ENCODE measurements around the gene MCOLN2.
A peak's percentile ranks its signal among the peaks of the same experiment; 100 is the strongest.

The MCOLN2 gene

GRCh38 chr1:84892705-84893618 is 104.0 kb downstream of the MCOLN2 start, which contains the start of gene LPAR3 (continued):
- TF ChIP-seq INSM2 (tag by site-specific recombination; IDR thresholded peaks at IDR 0.05) (0 out of 2 replicates have a peak, but pooled peaks have one; percentile 9), ZNF112 (tag by site-specific recombination; IDR thresholded peaks at IDR 0.05) (no peak), ZNF341 (tag by site-specific recombination; IDR thresholded peaks at IDR 0.05; ENCODE audit: low read depth) (peak; percentile 93), ZNF600 (tag by site-specific recombination; IDR thresholded peaks at IDR 0.05) (peak; percentile 87), GLIS1 (tag by site-specific recombination; IDR thresholded peaks at IDR 0.05) (peak; percentile 93), ZNF830 (tag by site-specific recombination; IDR thresholded peaks at IDR 0.05; ENCODE audit: low read depth) (no peak), ZBTB20 (tag by site-specific recombination; IDR thresholded peaks at IDR 0.05) (peak; percentile 82; the same call in 1 of the 2 replicates), YY2 (tag by site-specific recombination; IDR thresholded peaks at IDR 0.05) (no peak), ZNF391 (tag by site-specific recombination; IDR thresholded peaks at IDR 0.05; ENCODE audit: borderline replicate concordance, low read depth) (peak; percentile 65), ZNF501 (tag by site-specific recombination; IDR thresholded peaks at IDR 0.05) (peak; percentile 66), KLF16 (tag by site-specific recombination; IDR thresholded peaks at IDR 0.05) (peak; percentile 70; the same call in 1 of the 2 replicates), ZNF404 (tag by site-specific recombination; IDR thresholded peaks at IDR 0.05) (no peak), ZNF266 (tag by site-specific recombination; IDR thresholded peaks at IDR 0.05; ENCODE audit: low read depth) (no peak), ZBTB8A (tag by site-specific recombination; IDR thresholded peaks at IDR 0.05) (peak; percentile 85), ZNF169 (tag by site-specific recombination; IDR thresholded peaks at IDR 0.05) (no peak), ZNF837 (tag by site-specific recombination; IDR thresholded peaks at IDR 0.05) (no peak), ZNF274 (IDR thresholded peaks at IDR 0.05; ENCODE audit: low read length) (no peak), ZNF274 (tag by site-specific recombination; IDR thresholded peaks at IDR 0.05; ENCODE audit: borderline replicate concordance) (no peak), ZXDB (tag by site-specific recombination; IDR thresholded peaks at IDR 0.05) (peak; percentile 60; the same call in 1 of the 2 replicates), ZIC2 (tag by site-specific recombination; IDR thresholded peaks at IDR 0.05) (no peak; the same call in 1 of the 2 replicates), PATZ1 (tag by site-specific recombination; IDR thresholded peaks at IDR 0.05) (peak; percentile 65)
- TF ChIP-seq, protein P1, sequence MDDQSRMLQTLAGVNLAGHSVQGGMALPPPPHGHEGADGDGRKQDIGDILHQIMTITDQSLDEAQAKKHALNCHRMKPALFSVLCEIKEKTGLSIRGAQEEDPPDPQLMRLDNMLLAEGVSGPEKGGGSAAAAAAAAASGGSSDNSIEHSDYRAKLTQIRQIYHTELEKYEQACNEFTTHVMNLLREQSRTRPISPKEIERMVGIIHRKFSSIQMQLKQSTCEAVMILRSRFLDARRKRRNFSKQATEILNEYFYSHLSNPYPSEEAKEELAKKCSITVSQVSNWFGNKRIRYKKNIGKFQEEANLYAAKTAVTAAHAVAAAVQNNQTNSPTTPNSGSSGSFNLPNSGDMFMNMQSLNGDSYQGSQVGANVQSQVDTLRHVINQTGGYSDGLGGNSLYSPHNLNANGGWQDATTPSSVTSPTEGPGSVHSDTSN (CRISPR knock-in tag; IDR thresholded peaks at IDR 0.05), result 0 out of 2 replicates have a peak, but pooled peaks have one; percentile 43
- TF ChIP-seq, protein P2, sequence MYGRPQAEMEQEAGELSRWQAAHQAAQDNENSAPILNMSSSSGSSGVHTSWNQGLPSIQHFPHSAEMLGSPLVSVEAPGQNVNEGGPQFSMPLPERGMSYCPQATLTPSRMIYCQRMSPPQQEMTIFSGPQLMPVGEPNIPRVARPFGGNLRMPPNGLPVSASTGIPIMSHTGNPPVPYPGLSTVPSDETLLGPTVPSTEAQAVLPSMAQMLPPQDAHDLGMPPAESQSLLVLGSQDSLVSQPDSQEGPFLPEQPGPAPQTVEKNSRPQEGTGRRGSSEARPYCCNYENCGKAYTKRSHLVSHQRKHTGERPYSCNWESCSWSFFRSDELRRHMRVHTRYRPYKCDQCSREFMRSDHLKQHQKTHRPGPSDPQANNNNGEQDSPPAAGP (tag by site-specific recombination; IDR thresholded peaks at IDR 0.05), result peak; percentile 67
- TF ChIP-seq, protein P3, sequence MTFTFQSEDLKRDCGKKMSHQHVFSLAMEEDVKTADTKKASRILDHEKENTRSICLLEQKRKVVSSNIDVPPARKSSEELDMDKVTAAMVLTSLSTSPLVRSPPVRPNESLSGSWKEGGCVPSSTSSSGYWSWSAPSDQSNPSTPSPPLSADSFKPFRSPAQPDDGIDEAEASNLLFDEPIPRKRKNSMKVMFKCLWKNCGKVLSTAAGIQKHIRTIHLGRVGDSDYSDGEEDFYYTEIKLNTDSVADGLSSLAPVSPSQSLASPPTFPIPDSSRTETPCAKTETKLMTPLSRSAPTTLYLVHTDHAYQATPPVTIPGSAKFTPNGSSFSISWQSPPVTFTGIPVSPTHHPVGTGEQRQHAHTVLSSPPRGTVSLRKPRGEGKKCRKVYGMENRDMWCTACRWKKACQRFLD (tag by site-specific recombination; IDR thresholded peaks at IDR 0.05), result no peak
- TF ChIP-seq, protein P4, sequence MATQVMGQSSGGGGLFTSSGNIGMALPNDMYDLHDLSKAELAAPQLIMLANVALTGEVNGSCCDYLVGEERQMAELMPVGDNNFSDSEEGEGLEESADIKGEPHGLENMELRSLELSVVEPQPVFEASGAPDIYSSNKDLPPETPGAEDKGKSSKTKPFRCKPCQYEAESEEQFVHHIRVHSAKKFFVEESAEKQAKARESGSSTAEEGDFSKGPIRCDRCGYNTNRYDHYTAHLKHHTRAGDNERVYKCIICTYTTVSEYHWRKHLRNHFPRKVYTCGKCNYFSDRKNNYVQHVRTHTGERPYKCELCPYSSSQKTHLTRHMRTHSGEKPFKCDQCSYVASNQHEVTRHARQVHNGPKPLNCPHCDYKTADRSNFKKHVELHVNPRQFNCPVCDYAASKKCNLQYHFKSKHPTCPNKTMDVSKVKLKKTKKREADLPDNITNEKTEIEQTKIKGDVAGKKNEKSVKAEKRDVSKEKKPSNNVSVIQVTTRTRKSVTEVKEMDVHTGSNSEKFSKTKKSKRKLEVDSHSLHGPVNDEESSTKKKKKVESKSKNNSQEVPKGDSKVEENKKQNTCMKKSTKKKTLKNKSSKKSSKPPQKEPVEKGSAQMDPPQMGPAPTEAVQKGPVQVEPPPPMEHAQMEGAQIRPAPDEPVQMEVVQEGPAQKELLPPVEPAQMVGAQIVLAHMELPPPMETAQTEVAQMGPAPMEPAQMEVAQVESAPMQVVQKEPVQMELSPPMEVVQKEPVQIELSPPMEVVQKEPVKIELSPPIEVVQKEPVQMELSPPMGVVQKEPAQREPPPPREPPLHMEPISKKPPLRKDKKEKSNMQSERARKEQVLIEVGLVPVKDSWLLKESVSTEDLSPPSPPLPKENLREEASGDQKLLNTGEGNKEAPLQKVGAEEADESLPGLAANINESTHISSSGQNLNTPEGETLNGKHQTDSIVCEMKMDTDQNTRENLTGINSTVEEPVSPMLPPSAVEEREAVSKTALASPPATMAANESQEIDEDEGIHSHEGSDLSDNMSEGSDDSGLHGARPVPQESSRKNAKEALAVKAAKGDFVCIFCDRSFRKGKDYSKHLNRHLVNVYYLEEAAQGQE (tag by site-specific recombination; IDR thresholded peaks at IDR 0.05), result no peak
- TF ChIP-seq, protein P5, sequence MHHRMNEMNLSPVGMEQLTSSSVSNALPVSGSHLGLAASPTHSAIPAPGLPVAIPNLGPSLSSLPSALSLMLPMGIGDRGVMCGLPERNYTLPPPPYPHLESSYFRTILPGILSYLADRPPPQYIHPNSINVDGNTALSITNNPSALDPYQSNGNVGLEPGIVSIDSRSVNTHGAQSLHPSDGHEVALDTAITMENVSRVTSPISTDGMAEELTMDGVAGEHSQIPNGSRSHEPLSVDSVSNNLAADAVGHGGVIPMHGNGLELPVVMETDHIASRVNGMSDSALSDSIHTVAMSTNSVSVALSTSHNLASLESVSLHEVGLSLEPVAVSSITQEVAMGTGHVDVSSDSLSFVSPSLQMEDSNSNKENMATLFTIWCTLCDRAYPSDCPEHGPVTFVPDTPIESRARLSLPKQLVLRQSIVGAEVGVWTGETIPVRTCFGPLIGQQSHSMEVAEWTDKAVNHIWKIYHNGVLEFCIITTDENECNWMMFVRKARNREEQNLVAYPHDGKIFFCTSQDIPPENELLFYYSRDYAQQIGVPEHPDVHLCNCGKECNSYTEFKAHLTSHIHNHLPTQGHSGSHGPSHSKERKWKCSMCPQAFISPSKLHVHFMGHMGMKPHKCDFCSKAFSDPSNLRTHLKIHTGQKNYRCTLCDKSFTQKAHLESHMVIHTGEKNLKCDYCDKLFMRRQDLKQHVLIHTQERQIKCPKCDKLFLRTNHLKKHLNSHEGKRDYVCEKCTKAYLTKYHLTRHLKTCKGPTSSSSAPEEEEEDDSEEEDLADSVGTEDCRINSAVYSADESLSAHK (tag by site-specific recombination; IDR thresholded peaks at IDR 0.05), result 0 out of 2 replicates have a peak, but pooled peaks have one; percentile 15

Measured in HEK293 (cell line).